GM19099 (cell line): ENCODE measurements around the gene GSTO2.

ENCODE experiments used
- POLR2A ChIP-seq: IDR thresholded peaks from 3 replicates; pipeline ENCODE4 v1.6.1; 2011; ENCODE audit warnings: low read depth; ENCODE audit not compliant: insufficient read length; ENCODE audit errors: extremely low read depth

Gene GSTO2

DNA sequence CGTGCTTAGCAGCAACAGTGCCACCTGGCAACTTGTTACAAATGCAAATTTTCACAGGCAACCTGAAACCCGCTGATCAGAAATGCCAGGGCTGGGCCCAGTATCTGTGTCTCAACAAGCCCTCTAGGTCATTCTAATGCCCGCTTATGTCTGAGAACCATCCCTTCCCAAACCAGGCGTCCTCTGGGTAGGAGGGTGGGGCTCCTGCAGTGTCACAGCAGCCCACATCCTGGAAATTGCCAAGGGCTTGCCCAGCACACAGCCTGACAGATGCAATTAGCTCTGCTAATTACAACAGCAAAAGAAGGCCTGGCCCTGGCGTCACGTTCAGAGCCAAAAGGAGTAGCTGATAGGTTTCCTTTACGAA lies 53.4 kb downstream of the GSTO2 start:
- no peak for TF ChIP-seq POLR2A

DNA sequence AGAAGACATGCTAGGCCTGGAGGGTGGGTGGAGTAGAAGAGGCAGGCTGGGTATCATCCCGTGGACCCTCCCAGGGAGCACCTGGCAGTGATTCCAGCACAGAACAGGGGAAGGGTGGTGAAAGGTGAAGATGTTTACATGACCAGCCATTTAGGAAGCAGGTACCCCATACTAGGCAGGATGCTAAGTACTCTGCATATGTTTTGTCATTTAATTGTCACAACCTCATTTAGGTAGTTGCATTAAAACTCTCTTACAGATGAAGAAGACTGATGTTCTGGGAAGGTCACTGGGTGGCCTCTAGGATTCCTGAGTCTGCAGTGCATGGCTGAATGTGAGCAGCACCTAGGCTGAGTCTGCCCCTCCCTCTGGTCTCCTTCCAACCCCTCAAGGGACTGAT lies 54.1 kb downstream of the GSTO2 start:
- no peak for TF ChIP-seq POLR2A

DNA sequence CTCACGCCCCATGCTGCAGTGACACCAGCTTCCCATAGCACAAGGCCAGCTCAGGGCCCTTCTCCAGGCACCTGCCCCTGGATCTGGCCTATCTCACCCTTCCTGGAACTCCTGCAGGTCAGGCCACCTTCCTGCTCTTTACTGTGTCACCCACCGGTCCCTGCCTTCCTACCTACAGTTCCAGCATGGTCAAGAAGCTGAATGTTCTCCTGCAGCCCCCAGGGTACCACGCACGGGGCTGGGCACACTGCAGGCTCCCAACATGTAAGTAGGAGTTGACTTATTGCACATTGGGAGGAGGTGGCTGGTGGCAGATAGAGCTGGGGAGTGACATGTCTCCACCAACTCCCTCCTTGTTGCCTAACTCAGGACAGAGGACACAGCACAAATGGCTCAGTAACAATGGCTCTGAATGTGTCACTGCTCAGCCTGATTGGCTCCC lies 54.8 kb downstream of the GSTO2 start:
- TF ChIP-seq POLR2A, result no peak

DNA sequence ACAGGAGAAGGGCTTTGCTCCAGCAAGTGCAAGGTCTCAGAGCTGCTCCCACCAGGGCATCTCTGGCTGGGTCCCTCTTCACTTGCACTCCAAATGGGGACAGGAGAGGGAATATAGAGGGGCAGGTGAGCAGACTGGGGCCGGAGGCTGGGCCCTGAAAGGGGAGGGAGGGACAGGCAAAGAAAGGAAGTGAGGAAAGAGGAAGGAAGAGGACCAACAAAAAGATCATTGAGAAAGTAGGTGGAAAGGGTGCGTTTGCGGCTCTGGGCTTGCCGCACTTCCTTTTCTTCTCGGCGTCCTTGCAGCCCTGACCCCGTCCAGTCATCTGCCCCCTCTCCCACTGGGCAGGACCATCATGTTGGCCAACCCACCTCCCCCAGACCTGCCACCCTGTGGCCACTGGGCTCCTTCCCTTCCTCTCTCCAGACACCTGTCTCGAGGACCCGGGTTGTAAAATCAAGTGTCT lies 55.3 kb downstream of the GSTO2 start:
- TF ChIP-seq POLR2A, result no peak

DNA sequence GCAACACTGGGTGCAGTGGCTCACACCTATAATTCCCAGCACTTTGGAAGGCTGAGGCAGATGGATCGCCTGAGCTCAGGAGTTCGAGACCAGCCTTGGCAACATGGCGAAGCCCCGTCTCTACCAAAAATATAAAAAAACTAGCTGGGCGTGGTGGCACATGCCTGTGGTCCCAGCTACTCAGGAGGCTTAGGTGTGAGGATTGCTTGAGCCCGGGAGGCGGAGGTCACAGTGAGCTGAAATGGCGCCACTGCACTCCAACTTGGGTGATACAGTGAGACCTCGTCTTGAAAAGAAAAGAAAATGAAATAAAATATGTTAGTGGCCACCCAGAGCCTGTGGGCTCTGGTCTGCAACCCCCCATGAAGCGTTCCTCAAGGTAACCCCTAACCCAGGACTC lies 55.9 kb downstream of the GSTO2 start:
- no peak for TF ChIP-seq POLR2A

DNA sequence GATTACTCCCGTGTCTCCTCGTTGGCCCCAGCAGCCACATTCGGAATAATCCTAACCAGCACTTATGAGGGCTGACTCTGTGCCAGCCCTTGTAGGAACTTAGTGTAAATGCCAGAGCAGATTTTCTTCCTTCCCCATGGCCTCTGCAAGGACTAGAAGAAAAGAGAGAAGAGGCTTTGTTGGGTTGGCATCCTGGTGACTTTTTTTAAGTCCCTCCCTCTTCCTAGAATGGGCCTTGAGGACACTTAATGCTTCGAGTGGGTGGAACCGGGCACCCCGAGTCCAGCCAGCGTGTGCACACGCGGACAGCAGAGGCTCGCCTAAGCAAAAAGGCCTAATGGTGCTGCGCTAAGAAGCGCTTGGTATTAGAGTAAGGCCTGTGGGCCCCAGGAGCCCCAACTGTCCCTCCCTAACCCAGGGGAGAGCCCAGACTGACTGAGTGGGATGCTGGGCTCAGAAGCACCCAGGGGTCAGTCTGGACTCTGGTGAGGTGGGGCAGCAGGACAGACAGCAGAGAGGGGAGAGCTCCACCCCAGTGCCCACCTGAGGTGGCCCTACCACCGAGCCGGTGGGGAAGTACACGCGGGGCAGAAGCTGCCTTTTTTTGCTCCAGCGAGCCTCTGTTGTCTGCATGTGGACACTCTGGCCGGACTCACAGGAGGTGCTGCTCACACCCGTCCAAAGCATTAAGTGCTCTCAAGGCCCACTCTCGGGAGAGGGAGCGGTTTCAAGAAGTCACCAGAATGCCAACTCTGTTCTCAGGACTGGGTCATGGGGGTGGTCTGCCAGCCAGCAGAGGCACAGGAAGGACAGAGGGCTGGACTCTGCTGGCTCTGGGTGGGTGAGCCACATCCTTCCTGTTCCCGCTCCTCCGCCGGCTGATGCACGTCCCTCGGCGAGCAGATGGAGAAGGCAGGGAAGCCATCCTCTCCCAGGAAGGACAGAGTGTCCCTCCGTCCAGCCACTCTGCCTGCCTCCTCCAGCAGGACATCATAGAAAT lies 56.8 kb downstream of the GSTO2 start:
- TF ChIP-seq POLR2A, result no peak

DNA sequence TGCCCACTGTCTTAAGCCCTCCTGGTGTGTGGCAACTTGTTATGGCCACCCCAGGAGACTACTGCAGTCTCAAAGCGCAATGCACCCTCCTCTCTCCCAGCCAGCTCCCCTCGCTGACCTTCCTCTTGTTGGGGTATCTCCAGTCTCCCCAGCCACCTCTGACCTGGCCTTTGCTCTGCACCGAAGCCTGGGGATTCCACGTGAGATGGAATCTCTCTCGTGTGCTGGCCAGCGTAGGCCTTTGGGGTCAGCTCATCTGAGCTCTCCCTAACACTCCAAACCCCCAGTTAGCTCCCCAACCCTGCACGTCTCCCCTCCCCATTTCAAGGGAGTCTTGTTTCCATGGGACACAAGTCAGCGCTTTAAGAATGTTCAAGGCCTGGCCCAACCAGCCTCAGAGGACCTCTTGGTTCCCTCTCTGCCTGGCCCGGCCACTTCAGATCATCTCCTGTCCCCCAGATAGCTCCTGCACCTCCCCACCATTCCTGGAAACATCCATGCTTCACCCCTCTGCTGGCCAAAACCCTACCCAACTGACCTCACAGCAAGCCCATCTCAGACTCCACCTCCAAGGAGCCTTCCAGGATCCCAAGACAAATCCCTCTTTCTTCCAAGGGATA lies 58.1 kb downstream of the GSTO2 start:
- no peak for TF ChIP-seq POLR2A

DNA sequence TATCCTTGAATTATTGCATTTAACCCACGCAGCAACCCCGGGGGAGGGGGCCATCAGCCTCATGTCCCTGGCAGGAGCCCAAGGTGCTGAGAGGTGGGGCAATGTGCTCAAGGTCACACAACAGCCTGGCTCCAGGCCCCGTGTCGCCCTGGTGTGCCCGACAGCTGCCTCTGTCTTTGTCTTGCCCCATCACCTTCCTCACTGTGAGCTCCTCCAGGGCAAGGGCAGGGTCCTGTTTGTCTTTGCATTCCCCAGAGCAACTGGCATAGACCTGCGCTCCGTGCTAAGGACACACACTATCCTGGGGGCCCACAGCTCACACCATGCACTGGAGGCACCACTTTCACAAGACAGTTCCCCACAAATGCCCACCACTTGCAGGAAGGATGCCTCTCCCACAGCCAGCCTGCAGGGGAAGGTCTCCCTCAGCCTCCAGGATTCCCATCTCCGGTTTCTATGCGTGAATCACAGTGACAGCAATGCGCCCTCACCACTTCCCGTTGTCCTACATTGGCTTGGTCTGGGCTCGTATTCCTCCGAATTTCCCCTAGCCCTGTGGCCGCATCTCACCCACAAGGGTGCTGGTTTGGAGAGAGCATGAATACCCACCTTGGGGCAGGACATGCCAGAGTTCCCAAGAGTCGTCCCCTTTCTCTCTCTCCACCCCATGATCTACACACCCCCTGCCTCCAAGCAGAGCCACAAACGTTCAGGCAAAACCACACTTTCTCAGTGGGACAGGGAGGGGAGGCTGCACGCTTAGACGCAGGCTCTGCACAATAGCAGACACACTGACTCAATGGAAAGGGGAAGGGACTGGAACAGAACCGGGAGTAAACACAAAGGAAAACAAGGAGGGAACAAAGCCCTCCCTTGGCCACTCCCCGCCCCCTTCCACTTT lies 59.0 kb downstream of the GSTO2 start:
- no peak for TF ChIP-seq POLR2A

DNA sequence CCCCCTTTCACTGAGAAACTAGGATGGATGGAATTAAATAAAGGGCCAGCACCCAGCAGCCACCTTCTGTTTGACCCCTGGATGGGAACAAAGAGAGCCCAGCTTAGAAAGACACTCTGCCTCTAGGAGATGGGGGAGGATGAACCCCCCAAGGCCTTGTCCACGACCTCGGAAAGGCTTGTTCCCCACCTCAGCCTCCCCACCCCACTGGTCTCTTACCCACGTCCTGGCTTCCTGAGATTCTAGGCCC lies 59.6 kb downstream of the GSTO2 start:
- TF ChIP-seq POLR2A, result no peak

DNA sequence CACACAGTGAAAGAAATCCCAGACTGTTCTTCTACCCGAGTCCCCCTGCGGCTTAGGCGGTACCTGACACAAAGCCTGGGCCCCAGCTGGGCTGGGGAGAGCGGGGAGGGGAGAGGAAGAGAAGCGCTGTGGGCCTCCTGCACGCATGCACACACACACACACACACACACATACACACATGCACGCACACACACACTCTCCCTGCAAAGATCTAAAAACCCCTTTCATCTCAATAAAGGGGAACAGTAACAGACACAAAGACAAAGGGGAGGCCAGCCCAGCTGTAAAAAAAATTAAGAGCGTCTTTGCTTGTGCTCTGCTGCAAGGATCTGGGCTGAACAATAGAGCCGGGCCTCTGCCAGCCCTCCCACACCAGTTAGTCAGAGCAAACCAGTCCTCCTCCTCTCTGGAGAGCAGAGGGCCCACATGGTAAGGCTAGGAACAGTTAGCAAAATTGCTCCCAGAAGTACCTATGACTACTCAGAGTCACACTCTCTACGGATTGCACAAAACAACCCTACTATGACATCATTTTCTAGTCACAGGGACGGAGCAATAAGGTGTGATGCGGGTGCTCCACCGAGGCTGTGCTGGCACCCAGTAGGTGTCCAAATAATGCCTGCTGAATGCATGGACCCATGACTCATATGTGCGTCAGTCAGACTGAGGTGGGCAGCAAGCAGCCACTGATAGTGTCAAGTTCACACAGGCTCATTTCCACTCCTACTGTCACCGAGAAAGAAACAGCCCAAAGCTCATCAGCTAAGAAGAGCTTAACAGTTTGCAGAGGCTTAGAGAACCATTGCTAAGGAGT lies 60.1 kb downstream of the GSTO2 start:
- TF ChIP-seq POLR2A, result no peak

DNA sequence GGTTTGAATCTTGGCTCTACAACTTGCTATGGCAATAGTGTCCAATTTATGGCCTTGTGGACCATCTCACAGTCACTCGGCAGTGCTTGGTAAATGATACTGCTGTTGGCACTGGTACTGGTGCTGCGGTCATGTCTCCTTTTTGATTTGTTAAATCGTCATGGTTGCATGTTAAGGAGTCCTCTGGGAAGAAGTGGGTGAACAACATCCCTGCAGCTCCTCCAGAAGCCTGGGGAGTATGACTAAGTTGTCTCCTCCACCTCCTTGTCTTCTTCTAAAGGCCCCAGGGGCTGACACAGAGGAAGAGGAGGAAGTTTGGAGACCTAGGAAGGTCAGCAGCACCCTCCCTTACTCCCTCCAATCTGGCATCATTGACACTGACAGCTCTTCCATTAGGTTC lies 60.8 kb downstream of the GSTO2 start:
- no peak for TF ChIP-seq POLR2A

DNA sequence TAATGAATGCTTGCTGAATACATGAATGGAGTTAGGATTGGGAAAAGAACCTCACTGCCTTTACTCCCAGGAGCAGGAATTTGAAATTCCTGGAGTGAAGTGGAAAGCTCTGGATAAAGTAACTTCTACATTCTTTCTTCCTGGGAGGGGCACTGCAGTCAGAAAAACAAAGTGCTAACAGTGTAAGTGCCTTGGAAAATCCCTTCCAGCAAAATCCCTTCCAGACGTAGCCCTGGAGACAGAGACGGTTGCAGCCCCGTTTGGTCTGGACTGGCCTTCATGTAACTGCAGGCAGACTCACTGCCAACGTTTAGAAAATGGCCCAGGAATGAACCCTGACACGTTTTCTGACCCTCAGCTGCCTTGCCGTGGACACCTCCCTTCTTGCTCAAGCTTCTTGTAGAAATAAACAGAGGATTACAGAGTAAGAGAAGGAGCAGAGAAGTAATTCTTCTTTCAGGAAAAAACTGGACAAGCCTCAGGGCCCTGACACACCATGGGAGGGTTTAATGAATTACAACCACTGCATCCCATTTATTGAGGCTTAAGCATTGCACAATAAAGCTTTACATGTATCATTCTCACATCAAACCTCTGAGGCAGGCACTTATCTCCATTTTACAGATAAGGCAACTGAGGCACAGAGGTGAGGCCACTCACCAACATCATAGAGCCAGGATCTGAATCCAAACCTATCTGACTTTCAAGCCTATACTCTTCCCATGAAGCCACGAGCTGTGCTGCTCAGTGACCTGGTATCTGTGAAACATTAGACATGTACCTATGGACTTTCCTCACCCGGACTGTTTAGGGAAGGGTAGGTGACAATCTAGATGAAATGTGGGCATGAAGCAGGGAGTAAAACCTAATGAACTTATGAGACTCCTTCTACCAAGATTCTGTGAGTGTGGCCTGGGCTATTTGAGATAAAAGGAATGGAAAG lies 61.5 kb downstream of the GSTO2 start:
- no peak for TF ChIP-seq POLR2A

DNA sequence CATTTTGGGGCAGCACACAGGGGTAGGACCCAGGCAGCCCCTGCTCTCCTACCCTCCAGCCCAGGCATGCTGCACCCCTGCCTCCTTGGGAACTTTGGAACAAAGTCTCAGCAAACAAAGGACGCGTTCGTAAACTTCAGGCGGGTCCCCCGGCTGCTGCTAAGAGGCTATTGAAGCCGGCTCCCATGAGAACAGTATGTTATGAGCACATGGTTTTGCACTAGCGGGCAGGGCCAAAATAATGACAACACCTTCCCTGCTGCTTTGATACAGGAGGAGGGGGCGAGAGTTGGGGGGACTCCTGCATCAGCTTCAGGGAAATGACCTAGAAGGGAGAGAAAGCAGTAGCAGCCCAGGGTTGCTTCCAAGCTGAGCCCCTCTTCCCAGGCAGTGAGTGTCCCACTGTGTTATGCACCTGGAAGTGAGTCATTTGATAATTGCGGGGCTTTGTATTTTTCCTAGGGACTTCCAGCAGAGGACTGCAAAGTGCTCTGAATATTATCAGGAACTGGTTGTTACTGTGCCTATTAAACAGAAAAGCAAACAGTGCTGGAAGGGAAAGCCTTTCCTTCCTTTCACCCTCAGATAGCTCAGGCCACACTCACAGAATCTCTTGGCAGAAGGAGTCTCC lies 62.3 kb downstream of the GSTO2 start:
- no peak for TF ChIP-seq POLR2A
